GM18519 (cell line): ENCODE measurements around the gene H1-8.

Experiments used
- ATAC-seq: cut with Tn5 transposase; IDR thresholded peaks from one replicate; pipeline ENCODE4 v1.9.1; 2021; ENCODE audit warnings: mild to moderate bottlenecking, moderate library complexity; ENCODE audit not compliant: unreplicated experiment, low FRiP score

Gene H1-8

GRCh38 chr3:129590215-129590614, 47.2 kb downstream of the H1-8 start:
- no peak for ATAC-seq

- no peak for ATAC-seq
Measured at GRCh38 chr3:129591932-129592331, 49.0 kb downstream of the H1-8 start.

- ATAC-seq = no peak
Measured at GRCh38 chr3:129592381-129593131, 49.6 kb downstream of the H1-8 start.

GRCh38 chr3:129593230-129593594, 50.2 kb downstream of the H1-8 start:
- ATAC-seq = no peak

GRCh38 chr3:129593595-129594339, 50.8 kb downstream of the H1-8 start:
- no peak for ATAC-seq

GRCh38 chr3:129594409-129594808, 51.4 kb downstream of the H1-8 start:
- no peak for ATAC-seq

- ATAC-seq = no peak
Measured at GRCh38 chr3:129594907-129595390, 52.0 kb downstream of the H1-8 start.

- ATAC-seq = no peak
Measured at GRCh38 chr3:129595544-129596193, 52.7 kb downstream of the H1-8 start.

GRCh38 chr3:129596194-129597086, 53.5 kb downstream of the H1-8 start:
- ATAC-seq = no peak

GRCh38 chr3:129597087-129597999, 54.4 kb downstream of the H1-8 start:
- ATAC-seq = no peak

- ATAC-seq = no peak
Measured at GRCh38 chr3:129598000-129598381, 55.0 kb downstream of the H1-8 start.

- ATAC-seq = no peak
Measured at GRCh38 chr3:129598484-129598883, 55.5 kb downstream of the H1-8 start.

- no peak for ATAC-seq
Measured at GRCh38 chr3:129599073-129599472, 56.1 kb downstream of the H1-8 start.

GRCh38 chr3:129599607-129600006, 56.6 kb downstream of the H1-8 start:
- no peak for ATAC-seq

- ATAC-seq = no peak
Measured at GRCh38 chr3:129600348-129600747, 57.4 kb downstream of the H1-8 start.
